Measurements from ENCODE around the gene PLSCR3. TPM values are rescaled to one million over a fixed set of nuclear protein-coding genes. Genes with fewer than 3 reads are reported as not detected.

Gene PLSCR3
- polyA plus RNA-seq, 1 experiment, result 76.1 TPM

DNA sequence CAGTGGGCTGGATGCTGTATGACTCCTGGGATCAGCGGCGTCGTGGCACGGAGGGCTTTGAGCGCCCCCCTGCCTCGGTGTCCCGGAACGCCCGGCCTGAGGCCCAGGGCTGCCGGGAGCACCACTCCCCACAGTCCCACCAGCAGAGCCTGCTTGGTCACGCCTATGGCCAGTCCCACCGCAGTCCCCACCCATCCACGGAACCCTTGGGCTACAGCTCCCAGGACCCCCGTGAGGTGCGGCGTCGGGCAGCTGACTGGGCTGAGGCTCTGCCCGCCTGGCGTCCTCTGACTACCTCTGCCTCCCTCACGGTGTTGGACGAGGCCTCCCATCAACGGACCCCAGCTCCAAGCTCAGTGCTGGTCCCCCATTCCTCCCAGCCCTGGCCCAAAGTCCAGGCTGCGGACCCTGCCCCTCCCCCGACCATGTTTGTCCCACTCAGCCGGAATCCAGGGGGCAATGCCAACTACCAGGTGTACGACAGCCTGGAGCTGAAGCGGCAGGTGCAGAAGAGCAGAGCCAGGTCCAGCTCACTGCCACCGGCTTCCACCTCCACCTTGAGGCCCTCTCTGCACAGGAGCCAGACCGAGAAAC, 32.7 kb upstream of the PLSCR3 start:
- TF ChIP-seq, protein P1, sequence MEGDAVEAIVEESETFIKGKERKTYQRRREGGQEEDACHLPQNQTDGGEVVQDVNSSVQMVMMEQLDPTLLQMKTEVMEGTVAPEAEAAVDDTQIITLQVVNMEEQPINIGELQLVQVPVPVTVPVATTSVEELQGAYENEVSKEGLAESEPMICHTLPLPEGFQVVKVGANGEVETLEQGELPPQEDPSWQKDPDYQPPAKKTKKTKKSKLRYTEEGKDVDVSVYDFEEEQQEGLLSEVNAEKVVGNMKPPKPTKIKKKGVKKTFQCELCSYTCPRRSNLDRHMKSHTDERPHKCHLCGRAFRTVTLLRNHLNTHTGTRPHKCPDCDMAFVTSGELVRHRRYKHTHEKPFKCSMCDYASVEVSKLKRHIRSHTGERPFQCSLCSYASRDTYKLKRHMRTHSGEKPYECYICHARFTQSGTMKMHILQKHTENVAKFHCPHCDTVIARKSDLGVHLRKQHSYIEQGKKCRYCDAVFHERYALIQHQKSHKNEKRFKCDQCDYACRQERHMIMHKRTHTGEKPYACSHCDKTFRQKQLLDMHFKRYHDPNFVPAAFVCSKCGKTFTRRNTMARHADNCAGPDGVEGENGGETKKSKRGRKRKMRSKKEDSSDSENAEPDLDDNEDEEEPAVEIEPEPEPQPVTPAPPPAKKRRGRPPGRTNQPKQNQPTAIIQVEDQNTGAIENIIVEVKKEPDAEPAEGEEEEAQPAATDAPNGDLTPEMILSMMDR (IDR thresholded peaks at IDR 0.05; ENCODE audit: insufficient read depth, low read depth, low read length), result no peak
- Histone ChIP-seq H3K4me3 (ENCODE audit: low read depth, low read length) (no peak overlapping the region), H3K36me3 (ENCODE audit: control insufficient read depth, insufficient read depth, low read length) (no peaks in the 10 kb centered on the region), H3K27me3 (ENCODE audit: control insufficient read depth, insufficient read depth, low read length) (no peaks in the 10 kb centered on the region)
- CTCF ChIA-PET, result interaction anchor here (1.0 kb wide), 1 partner anchor 9 kb away, joined by 5 read pairs; no protein-coding TSS in a partner anchor
- DNase-seq (ENCODE audit: low read depth), result no peak
- POLR2A ChIA-PET, result no interaction called here

DNA sequence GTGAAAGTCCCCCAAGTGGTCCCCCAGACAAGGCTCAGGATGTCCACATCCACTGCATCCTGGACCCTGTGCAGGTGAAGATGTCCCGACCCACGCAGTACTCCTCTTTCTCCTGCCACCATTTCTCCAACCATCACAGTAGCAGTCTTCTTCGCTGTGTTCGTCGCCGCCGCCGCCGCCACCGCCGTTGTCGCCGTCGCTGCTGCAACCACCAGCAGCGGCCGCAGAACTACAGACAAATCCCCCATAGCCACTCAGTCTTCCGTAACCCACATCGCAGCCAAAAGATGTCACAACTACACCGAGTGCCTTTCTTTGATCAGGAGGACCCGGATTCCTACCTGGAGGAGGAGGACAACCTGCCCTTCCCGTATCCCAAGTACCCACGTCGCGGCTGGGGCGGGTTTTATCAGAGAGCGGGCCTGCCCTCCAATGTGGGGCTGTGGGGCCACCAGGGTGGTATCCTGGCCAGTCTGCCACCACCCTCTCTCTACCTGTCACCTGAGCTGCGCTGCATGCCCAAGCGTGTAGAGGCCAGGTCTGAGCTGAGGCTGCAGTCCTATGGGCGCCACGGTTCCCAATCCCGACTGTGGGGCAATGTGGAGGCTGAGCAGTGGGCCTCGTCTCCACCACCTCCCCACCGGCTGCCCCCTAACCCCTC, 32.0 kb upstream of the PLSCR3 start:
- no peak overlapping the region for H3K4me3 ChIP-seq (ENCODE audit: low read depth, low read length)
- H3K36me3 ChIP-seq (ENCODE audit: control insufficient read depth, insufficient read depth, low read length), result no peaks in the 10 kb centered on the region
- CTCF ChIA-PET, result no interaction called here
- no peak for DNase-seq (ENCODE audit: low read depth)
- POLR2A ChIA-PET, result no interaction called here
- no peaks in the 10 kb centered on the region for H3K27me3 ChIP-seq (ENCODE audit: control insufficient read depth, insufficient read depth, low read length)
- TF ChIP-seq, protein P1 (IDR thresholded peaks at IDR 0.05; ENCODE audit: insufficient read depth, low read depth, low read length), result no peak

DNA sequence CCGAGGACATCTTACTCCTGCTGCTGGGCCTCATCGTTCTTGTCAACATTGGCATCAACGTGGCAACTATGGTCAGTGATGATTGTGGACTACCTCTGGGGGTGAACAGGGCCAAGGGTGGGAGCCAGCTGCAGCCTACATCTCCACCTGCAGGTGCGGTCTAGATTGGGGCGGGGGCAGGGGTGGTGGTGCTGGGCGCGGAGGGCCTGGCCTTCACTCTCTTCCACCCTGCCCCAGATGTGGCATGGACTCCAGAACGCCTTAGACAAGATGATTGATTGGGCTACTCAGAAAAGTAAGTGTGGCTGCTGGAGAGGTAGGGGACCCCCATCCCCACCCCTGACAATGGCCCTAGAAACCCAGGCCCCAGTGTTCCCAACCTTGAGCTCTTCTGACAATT, 31.4 kb upstream of the PLSCR3 start:
- TF ChIP-seq, protein P1 (IDR thresholded peaks at IDR 0.05; ENCODE audit: insufficient read depth, low read depth, low read length), result no peak
- POLR2A ChIA-PET, result interaction anchor here (0.6 kb wide), 1 partner anchor 135 kb away, joined by 3 read pairs; no protein-coding TSS in a partner anchor
- DNase-seq (ENCODE audit: low read depth), result no peak
- H3K4me3 ChIP-seq (ENCODE audit: low read depth, low read length), result no peak overlapping the region
- no peaks in the 10 kb centered on the region for H3K36me3 ChIP-seq (ENCODE audit: control insufficient read depth, insufficient read depth, low read length)
- CTCF ChIA-PET, result no interaction called here
- no peaks in the 10 kb centered on the region for H3K27me3 ChIP-seq (ENCODE audit: control insufficient read depth, insufficient read depth, low read length)

DNA sequence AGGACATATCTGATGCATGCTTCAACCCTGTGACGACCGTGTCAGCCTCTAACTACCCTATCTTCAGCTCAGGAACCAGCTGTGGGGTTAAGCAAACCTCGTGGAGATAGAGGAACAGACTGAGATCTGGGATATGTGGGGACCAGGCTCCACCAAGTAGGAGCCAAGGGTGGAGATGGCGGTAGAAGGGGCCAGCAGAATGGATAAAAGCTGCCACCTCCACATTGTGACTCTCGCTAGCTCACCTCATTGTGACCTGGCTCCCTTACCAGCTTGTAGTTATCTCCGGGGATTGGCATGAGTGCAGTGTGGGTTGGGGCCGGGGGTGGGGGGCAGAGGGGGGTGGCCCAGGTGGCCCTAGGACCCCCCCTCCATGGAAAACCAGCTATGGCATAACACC, 31.0 kb upstream of the PLSCR3 start, which contains the start of gene SPEM2:
SPEM2 (plus strand) TSS at position 301 of the 400 bp plus-strand sequence; CDS start at position 374, 73 bp downstream.
- CTCF ChIA-PET, result no interaction called here

DNA sequence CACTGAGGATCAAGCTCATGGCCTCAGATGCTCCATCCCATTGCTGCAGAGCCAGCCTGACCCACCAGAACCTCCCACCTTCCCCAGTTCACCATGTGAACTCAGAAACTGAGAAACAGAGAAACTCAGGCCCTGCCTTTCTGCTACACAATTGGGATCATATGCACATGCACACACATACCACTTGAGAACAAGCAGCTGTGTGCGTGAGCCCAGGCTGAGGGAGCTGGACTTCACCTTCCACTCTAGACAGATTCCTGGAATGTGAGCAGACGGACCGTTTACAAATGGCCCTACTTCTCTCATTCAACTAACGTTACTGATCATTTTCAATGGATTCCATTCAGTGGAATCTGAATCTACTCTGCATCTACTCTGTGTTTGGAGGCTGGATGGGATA, 29.4 kb upstream of the PLSCR3 start:
- H3K36me3 ChIP-seq (ENCODE audit: control insufficient read depth, insufficient read depth, low read length), result no peaks in the 10 kb centered on the region
- CTCF ChIA-PET, result no interaction called here
- DNase-seq (ENCODE audit: low read depth), result no peak
- no peak overlapping the region for H3K4me3 ChIP-seq (ENCODE audit: low read depth, low read length)
- TF ChIP-seq, protein P1 (IDR thresholded peaks at IDR 0.05; ENCODE audit: insufficient read depth, low read depth, low read length), result no peak
- POLR2A ChIA-PET, result no interaction called here
- no peaks in the 10 kb centered on the region for H3K27me3 ChIP-seq (ENCODE audit: control insufficient read depth, insufficient read depth, low read length)

More for the DNA sequence above, 31.0 kb upstream of the PLSCR3 start, which contains the start of gene SPEM2:
- POLR2A ChIA-PET, result interaction anchor here (0.6 kb wide), 1 partner anchor 136 kb away, joined by 3 read pairs; no protein-coding TSS in a partner anchor
- H3K36me3 ChIP-seq (ENCODE audit: control insufficient read depth, insufficient read depth, low read length), result no peaks in the 10 kb centered on the region
- no peak within 1 kb of the TSS for H3K4me3 ChIP-seq (ENCODE audit: low read depth, low read length)
- TF ChIP-seq, protein P1 (IDR thresholded peaks at IDR 0.05; ENCODE audit: insufficient read depth, low read depth, low read length), result no peak
- H3K27me3 ChIP-seq (ENCODE audit: control insufficient read depth, insufficient read depth, low read length), result no peaks in the 10 kb centered on the region
- DNase-seq (ENCODE audit: low read depth), result no peak

Measured in BJ (cell line).